Measurements from ENCODE around the gene AKAP13. TPM values are rescaled to one million over a fixed set of nuclear protein-coding genes. Genes with fewer than 3 reads are reported as not detected.

Gene AKAP13
- total and polyA plus RNA-seq, 2 experiments from 2014 or later: 53.1 to 108 TPM

DNA sequence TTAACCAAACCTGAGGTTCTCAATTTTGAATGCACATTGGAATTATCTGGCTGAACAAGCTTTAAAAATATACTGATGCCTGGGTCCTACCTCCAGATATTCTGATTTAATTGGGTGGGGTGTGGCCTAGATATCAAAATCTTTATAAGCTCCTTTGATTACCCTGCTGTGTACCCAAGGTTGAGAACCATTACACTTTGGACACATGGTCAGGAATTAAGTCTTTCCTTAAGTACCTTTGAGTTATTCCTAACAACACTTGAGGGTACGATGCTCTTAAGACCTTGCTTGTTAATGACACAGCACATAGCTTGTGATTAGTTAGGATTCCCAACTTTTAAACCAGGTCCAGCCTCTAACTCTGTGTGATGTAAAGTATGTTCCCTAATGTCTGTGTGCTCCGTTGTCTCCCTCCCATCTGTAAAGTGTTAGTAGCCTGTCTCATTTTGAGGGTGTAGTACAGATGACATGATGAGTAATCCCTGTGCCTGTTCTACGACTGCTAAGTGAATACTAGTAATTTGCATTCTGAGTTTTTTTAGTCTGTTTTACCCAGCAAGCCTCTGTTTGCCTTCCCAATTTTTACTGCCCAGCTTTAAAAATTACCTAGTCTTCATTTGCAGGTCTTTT is 259.5 kb downstream of the AKAP13 start:
- Histone ChIP-seq H3K27ac (no peak overlapping the region), H3K36me3 (peaks cover 5% of the 10 kb centered on the region), H3K4me3 (no peak overlapping the region), H3K9me3 (ENCODE audit: low read depth) (no peaks in the 10 kb centered on the region), H3K27me3 (no peaks in the 10 kb centered on the region), H3K4me1 (ENCODE audit: low read depth) (peaks cover 10% of the 10 kb centered on the region)
- TF ChIP-seq, protein P1, sequence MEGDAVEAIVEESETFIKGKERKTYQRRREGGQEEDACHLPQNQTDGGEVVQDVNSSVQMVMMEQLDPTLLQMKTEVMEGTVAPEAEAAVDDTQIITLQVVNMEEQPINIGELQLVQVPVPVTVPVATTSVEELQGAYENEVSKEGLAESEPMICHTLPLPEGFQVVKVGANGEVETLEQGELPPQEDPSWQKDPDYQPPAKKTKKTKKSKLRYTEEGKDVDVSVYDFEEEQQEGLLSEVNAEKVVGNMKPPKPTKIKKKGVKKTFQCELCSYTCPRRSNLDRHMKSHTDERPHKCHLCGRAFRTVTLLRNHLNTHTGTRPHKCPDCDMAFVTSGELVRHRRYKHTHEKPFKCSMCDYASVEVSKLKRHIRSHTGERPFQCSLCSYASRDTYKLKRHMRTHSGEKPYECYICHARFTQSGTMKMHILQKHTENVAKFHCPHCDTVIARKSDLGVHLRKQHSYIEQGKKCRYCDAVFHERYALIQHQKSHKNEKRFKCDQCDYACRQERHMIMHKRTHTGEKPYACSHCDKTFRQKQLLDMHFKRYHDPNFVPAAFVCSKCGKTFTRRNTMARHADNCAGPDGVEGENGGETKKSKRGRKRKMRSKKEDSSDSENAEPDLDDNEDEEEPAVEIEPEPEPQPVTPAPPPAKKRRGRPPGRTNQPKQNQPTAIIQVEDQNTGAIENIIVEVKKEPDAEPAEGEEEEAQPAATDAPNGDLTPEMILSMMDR (IDR thresholded peaks at IDR 0.05; ENCODE audit: low read depth, low read length): no peak
- DNase-seq (ENCODE audit: low read depth in 1 of 2, low spot score in 1 of 2): peak in 1 of 2 donors; percentile 50

DNA sequence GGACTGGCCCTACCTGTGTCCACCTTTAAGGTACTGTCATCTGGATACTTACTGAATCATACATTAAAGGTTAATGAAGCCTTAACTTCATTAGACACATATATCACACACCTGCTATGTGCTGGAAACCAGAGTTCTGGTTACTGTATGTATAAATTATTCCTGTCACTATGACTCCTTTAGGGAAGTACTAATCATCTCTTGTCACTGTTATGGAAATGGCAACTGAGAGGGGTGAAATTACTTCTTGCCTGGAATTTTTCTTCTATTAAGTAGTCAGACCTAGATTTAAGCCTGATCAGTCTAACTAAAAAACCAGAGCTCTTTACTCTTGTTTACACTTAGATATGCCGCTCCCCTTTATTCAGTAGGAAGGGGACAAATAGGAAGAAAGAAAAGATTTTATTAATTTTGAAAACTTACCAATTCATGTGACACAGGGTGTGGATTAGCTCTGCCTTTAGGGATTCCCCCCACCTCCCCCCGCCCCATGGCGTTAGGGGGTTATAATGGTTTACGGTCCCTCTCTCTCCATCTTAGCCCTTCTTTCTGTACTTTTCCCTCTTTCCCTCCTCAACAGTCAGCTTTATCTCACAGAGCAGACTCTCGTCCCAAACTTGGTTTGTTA is 261.8 kb downstream of the AKAP13 start:
- H3K27ac ChIP-seq: peak overlapping the region; percentile 56
- peaks cover 8% of the 10 kb centered on the region for H3K36me3 ChIP-seq
- no peak for DNase-seq (ENCODE audit: low read depth in 1 of 2, low spot score in 1 of 2)

DNA sequence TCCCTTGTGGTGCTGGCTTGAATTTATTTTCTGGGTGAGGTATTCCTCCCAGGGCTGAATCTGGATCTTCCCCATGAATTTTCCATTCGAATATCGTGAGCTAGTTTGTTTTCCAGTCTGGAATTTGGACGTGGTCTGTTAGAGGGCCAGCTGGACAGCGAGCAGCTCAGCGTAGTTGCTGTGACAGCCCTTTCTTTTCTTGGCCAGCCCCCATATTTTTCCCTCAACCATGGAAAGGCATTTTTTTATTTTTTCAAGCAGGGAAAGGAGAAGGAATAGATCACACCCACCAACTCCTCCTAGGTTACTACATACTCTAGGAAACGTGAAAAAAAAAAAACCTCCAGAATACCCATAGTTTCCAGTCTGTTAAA is 262.3 kb downstream of the AKAP13 start:
- peaks cover 8% of the 10 kb centered on the region for H3K36me3 ChIP-seq
- no peaks in the 10 kb centered on the region for H3K9me3 ChIP-seq (ENCODE audit: low read depth)
- no peak overlapping the region for H3K4me3 ChIP-seq
- TF ChIP-seq, protein P1 (IDR thresholded peaks at IDR 0.05; ENCODE audit: low read depth, low read length): no peak
- H3K27me3 ChIP-seq: no peaks in the 10 kb centered on the region
- peak overlapping the region; percentile 56 for H3K27ac ChIP-seq
- H3K4me1 ChIP-seq (ENCODE audit: low read depth): peaks cover 10% of the 10 kb centered on the region
- DNase-seq (ENCODE audit: low read depth in 1 of 2, low spot score in 1 of 2): peak; percentile 15 to 89

More for the DNA sequence above, 261.8 kb downstream of the AKAP13 start:
- peaks cover 10% of the 10 kb centered on the region for H3K4me1 ChIP-seq (ENCODE audit: low read depth)
- H3K4me3 ChIP-seq: no peak overlapping the region
- H3K9me3 ChIP-seq (ENCODE audit: low read depth): no peaks in the 10 kb centered on the region
- H3K27me3 ChIP-seq: no peaks in the 10 kb centered on the region
- TF ChIP-seq, protein P1 (IDR thresholded peaks at IDR 0.05; ENCODE audit: low read depth, low read length): no peak

DNA sequence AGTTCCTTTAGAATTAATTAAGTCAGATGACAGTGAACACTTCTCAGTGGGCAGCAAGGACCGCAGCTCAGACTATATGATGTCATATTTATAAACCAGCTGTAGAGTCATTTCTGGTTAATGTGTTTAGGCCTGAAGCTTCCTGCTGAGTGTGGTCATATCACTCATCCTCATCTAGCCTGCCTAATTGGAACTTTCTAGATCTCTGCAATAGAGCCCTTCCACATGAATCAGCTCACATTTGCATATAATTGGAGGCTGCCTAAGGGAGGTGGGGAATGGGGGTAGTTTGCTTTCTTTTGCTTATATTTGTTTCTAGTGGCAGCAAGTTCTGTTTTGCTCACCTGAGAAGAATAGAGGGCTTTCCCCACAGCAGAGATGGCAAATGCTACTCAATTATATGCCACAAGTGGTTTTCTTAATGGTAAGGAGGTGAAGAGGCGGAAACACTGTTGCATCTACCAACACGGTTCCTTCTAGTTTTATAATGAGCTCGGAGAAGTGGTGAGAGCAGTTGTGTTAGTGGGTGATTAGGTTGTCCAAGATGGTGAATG is 266.2 kb downstream of the AKAP13 start:
- DNase-seq (ENCODE audit: low read depth in 1 of 2, low spot score in 1 of 2): no peak
- TF ChIP-seq, protein P1 (IDR thresholded peaks at IDR 0.05; ENCODE audit: low read depth, low read length): no peak
- Histone ChIP-seq H3K4me1 (ENCODE audit: low read depth) (peaks cover 20% of the 10 kb centered on the region), H3K27me3 (no peaks in the 10 kb centered on the region), H3K9me3 (ENCODE audit: low read depth) (no peaks in the 10 kb centered on the region), H3K36me3 (peaks cover 3% of the 10 kb centered on the region), H3K4me3 (no peak overlapping the region), H3K27ac (no peak overlapping the region)

DNA sequence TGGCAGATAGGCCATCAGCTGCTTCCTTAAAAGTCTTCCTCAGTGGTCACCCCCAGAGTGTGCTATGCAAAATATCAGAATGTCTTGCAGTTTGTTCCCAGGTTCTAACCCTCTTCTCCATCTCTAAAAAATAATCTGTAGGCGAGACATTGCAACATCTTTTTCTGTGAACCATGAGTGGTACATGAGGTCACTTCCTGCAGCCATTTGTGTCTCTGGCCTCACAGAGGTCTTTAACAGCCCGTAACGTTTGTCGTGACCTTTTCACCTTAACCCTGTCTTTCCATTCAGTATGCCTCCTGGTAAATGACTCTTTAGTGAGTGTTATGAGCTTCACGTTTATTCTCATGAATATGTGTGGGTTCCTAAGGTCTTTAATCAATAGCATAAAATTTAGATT is 269.0 kb downstream of the AKAP13 start:
- peak; percentile 13 to 89 for DNase-seq (ENCODE audit: low read depth in 1 of 2, low spot score in 1 of 2)
- Histone ChIP-seq H3K4me1 (ENCODE audit: low read depth) (peaks cover 10% of the 10 kb centered on the region), H3K27ac (peak overlapping the region; percentile 26), H3K4me3 (no peak overlapping the region), H3K36me3 (peaks cover 3% of the 10 kb centered on the region), H3K9me3 (ENCODE audit: low read depth) (no peaks in the 10 kb centered on the region), H3K27me3 (no peaks in the 10 kb centered on the region)
- TF ChIP-seq, protein P1 (IDR thresholded peaks at IDR 0.05; ENCODE audit: low read depth, low read length): no peak
